ENCODE results near the gene TENM3.

TENM3 gene

GRCh38 chr4:182679533-182679932 lies 436.3 kb downstream of the TENM3 start:
- Histone ChIP-seq H3K9me3 (ENCODE audit: insufficient read depth, low read depth, low read length) (no peaks in the 10 kb centered on the region), H3K27ac (ENCODE audit: low read depth, low read length) (no peak overlapping the region), H3K27me3 (ENCODE audit: insufficient read depth, low read length) (no peaks in the 10 kb centered on the region), H3K9ac (ENCODE audit: low read depth, low read length) (no peak overlapping the region), H3K4me1 (ENCODE audit: insufficient read depth, low read length) (no peaks in the 10 kb centered on the region), H3K4me3 (ENCODE audit: low read length) (no peak overlapping the region), H3K36me3 (ENCODE audit: insufficient read depth, low read length) (peaks cover 36% of the 10 kb centered on the region)
- 91% methylated on average over 11 of the region's 11 CpGs for WGBS

DNA sequence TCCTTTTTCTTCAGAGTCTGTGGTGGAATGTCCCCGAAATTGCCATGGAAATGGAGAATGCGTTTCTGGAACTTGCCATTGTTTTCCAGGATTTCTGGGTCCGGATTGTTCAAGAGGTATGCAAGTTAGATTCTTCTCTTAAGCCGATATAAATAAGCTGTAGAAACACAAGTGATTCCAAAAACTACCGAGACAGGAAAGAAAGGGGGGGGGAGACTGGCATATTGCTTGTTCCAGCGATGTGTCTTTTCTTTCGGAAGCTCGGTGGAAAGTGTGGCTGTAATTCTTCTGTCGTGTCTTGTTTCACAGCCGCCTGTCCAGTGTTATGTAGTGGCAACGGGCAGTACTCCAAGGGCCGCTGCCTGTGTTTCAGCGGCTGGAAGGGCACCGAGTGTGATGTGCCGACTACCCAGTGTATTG lies 437.0 kb downstream of the TENM3 start:
- no peak overlapping the region for H3K4me3 ChIP-seq (ENCODE audit: low read length)
- peaks cover 36% of the 10 kb centered on the region for H3K36me3 ChIP-seq (ENCODE audit: insufficient read depth, low read length)
- WGBS, result 92% methylated on average over 15 of the region's 15 CpGs
- no peaks in the 10 kb centered on the region for H3K9me3 ChIP-seq (ENCODE audit: insufficient read depth, low read depth, low read length)
- H3K9ac ChIP-seq (ENCODE audit: low read depth, low read length), result no peak overlapping the region
- no peaks in the 10 kb centered on the region for H3K4me1 ChIP-seq (ENCODE audit: insufficient read depth, low read length)
- no peaks in the 10 kb centered on the region for H3K27me3 ChIP-seq (ENCODE audit: insufficient read depth, low read length)
- no peak overlapping the region for H3K27ac ChIP-seq (ENCODE audit: low read depth, low read length)

GRCh38 chr4:182683661-182684060 lies 440.5 kb downstream of the TENM3 start:
- Histone ChIP-seq H3K27me3 (ENCODE audit: insufficient read depth, low read length) (no peaks in the 10 kb centered on the region), H3K9ac (ENCODE audit: low read depth, low read length) (no peak overlapping the region), H3K4me3 (ENCODE audit: low read length) (no peak overlapping the region), H3K36me3 (ENCODE audit: insufficient read depth, low read length) (peaks cover 46% of the 10 kb centered on the region), H3K4me1 (ENCODE audit: insufficient read depth, low read length) (no peaks in the 10 kb centered on the region), H3K9me3 (ENCODE audit: insufficient read depth, low read depth, low read length) (no peaks in the 10 kb centered on the region), H3K27ac (ENCODE audit: low read depth, low read length) (no peak overlapping the region)
- 85% methylated on average over 5 of the region's 5 CpGs for WGBS

DNA sequence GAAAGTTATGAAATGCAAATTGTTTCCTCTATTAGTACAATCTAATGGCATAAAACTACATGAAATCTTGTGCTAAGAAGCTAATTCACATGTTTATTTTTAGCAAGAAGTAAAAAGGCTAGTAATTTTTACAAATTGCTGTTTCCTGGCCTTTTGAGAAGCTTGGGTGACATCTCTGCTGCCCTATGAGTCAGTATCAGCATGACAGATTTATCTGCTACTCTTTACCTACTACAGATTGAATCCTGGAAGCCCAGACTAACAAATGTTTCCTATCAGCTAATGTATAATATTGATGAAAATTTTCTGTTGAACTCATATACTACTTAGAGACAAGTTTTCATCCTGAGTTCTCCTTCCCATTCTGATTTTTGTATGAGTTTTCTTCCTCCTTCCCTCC lies 441.6 kb downstream of the TENM3 start:
- Histone ChIP-seq H3K36me3 (ENCODE audit: insufficient read depth, low read length) (peaks cover 57% of the 10 kb centered on the region), H3K4me1 (ENCODE audit: insufficient read depth, low read length) (no peaks in the 10 kb centered on the region), H3K4me3 (ENCODE audit: low read length) (no peak overlapping the region), H3K27me3 (ENCODE audit: insufficient read depth, low read length) (no peaks in the 10 kb centered on the region), H3K27ac (ENCODE audit: low read depth, low read length) (no peak overlapping the region), H3K9ac (ENCODE audit: low read depth, low read length) (no peak overlapping the region), H3K9me3 (ENCODE audit: insufficient read depth, low read depth, low read length) (no peaks in the 10 kb centered on the region)

GRCh38 chr4:182688081-182688480 lies 444.9 kb downstream of the TENM3 start:
- H3K4me3 ChIP-seq (ENCODE audit: low read length), result no peak overlapping the region
- H3K9ac ChIP-seq (ENCODE audit: low read depth, low read length), result no peak overlapping the region
- WGBS, result 69% methylated on average over 12 of the region's 14 CpGs
- no peaks in the 10 kb centered on the region for H3K4me1 ChIP-seq (ENCODE audit: insufficient read depth, low read length)
- H3K36me3 ChIP-seq (ENCODE audit: insufficient read depth, low read length), result peaks cover 40% of the 10 kb centered on the region
- H3K9me3 ChIP-seq (ENCODE audit: insufficient read depth, low read depth, low read length), result no peaks in the 10 kb centered on the region
- H3K27ac ChIP-seq (ENCODE audit: low read depth, low read length), result no peak overlapping the region
- no peaks in the 10 kb centered on the region for H3K27me3 ChIP-seq (ENCODE audit: insufficient read depth, low read length)

DNA sequence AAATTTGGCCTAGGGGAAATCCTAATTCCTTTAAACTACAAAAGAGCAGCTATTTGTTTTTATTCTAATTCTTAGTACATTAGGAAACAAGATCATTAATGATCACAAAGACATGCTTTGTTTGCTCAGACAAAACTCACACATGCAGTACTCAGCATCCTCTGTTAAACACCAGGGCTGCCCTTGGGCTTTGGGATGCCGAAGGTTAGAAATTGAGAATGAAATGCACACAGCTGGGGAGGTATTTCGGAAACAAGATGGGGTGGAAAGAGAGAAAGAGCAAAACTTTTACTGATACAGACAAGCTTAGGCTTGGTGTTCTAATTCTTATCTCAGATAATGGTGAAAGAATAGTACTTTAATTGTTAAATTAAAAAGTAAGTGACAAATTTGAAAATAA lies 451.3 kb downstream of the TENM3 start:
- 93% methylated on average over 2 of the region's 2 CpGs for WGBS
- H3K9ac ChIP-seq (ENCODE audit: low read depth, low read length), result no peak overlapping the region
- H3K27ac ChIP-seq (ENCODE audit: low read depth, low read length), result no peak overlapping the region
- H3K4me1 ChIP-seq (ENCODE audit: insufficient read depth, low read length), result peaks cover 25% of the 10 kb centered on the region
- H3K9me3 ChIP-seq (ENCODE audit: insufficient read depth, low read depth, low read length), result no peaks in the 10 kb centered on the region
- H3K4me3 ChIP-seq (ENCODE audit: low read length), result no peak overlapping the region
- H3K27me3 ChIP-seq (ENCODE audit: insufficient read depth, low read length), result no peaks in the 10 kb centered on the region
- peaks cover 26% of the 10 kb centered on the region for H3K36me3 ChIP-seq (ENCODE audit: insufficient read depth, low read length)

DNA sequence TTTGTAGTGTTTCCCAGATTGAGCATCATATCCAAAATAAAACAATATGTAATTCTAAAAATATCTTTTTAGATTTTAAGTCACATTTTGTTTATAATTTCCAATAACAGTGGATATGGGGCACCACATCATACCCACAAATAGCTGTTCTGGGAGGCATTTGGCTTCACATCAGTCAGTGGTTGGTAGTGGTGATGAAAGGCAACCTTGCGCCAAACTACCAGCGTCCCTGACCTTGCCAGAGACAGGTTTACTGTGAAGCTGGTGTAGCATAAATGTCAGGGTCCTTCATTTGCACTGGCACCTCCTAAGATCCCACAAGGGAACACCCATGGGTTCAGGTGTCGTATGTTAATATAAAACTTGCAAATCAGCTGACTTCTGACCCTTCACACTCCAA lies 451.8 kb downstream of the TENM3 start:
- Histone ChIP-seq H3K4me3 (ENCODE audit: low read length) (no peak overlapping the region), H3K27me3 (ENCODE audit: insufficient read depth, low read length) (no peaks in the 10 kb centered on the region), H3K4me1 (ENCODE audit: insufficient read depth, low read length) (peaks cover 30% of the 10 kb centered on the region), H3K36me3 (ENCODE audit: insufficient read depth, low read length) (peaks cover 21% of the 10 kb centered on the region), H3K9me3 (ENCODE audit: insufficient read depth, low read depth, low read length) (no peaks in the 10 kb centered on the region), H3K27ac (ENCODE audit: low read depth, low read length) (no peak overlapping the region), H3K9ac (ENCODE audit: low read depth, low read length) (no peak overlapping the region)
- 100% methylated on average over 3 of the region's 3 CpGs for WGBS

DNA sequence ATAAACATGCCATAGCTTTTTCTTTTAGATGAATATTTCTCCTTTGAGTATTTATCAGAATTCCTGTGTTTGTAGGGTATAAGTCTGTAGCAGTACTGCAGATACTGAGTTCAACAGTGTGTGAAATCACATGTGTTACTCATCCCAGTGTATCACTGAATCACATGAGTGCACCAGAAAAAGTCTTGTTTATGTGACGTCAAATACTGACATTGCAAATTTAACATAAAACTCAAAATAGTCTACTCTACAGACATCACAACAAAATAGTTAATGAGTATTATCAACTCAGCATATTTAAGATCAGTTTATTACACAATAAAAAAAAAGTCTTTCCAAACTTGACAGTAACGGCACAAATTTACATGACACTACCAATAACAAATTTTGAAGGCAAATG lies 452.6 kb downstream of the TENM3 start:
- H3K27ac ChIP-seq (ENCODE audit: low read depth, low read length), result no peak overlapping the region
- H3K9ac ChIP-seq (ENCODE audit: low read depth, low read length), result no peak overlapping the region
- H3K4me3 ChIP-seq (ENCODE audit: low read length), result no peak overlapping the region
- 100% methylated on average over 2 of the region's 2 CpGs for WGBS
- no peaks in the 10 kb centered on the region for H3K9me3 ChIP-seq (ENCODE audit: insufficient read depth, low read depth, low read length)
- peaks cover 13% of the 10 kb centered on the region; the same call in 1 of the 2 replicates for H3K36me3 ChIP-seq (ENCODE audit: insufficient read depth, low read length)
- H3K27me3 ChIP-seq (ENCODE audit: insufficient read depth, low read length), result no peaks in the 10 kb centered on the region
- peaks cover 38% of the 10 kb centered on the region for H3K4me1 ChIP-seq (ENCODE audit: insufficient read depth, low read length)

DNA sequence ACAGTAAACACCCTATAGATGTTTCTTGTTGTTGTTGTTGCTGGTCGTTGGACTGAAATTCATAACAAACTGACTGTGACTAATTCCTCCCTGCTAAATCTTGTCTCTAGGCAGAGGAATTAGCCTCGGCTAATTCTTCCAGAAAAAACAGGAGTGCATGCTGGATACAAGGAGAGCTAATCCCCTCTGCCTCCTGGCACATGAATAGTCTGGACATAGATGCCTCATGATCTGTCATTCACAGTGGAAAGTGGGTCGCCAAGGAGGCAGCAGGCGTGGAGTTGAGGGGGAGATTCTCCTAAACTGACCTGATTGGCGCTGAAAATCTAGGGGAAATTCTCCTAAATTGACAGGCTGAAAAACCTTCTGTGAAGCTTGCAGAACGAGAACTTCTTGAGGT lies 453.9 kb downstream of the TENM3 start:
- Histone ChIP-seq H3K9ac (ENCODE audit: low read depth, low read length) (no peak overlapping the region), H3K36me3 (ENCODE audit: insufficient read depth, low read length) (peaks cover 11% of the 10 kb centered on the region; the same call in 1 of the 2 replicates), H3K4me1 (ENCODE audit: insufficient read depth, low read length) (peaks cover 39% of the 10 kb centered on the region), H3K4me3 (ENCODE audit: low read length) (no peak overlapping the region), H3K27ac (ENCODE audit: low read depth, low read length) (no peak overlapping the region), H3K27me3 (ENCODE audit: insufficient read depth, low read length) (no peaks in the 10 kb centered on the region), H3K9me3 (ENCODE audit: insufficient read depth, low read depth, low read length) (no peaks in the 10 kb centered on the region)
- 93% methylated on average over 6 of the region's 6 CpGs for WGBS

GRCh38 chr4:182698212-182698611 lies 455.0 kb downstream of the TENM3 start:
- H3K9ac ChIP-seq (ENCODE audit: low read depth, low read length), result no peak overlapping the region
- H3K36me3 ChIP-seq (ENCODE audit: insufficient read depth, low read length), result peaks cover 14% of the 10 kb centered on the region; the same call in 1 of the 2 replicates
- H3K27ac ChIP-seq (ENCODE audit: low read depth, low read length), result no peak overlapping the region
- 84% methylated on average over 6 of the region's 6 CpGs for WGBS
- H3K4me3 ChIP-seq (ENCODE audit: low read length), result no peak overlapping the region
- H3K4me1 ChIP-seq (ENCODE audit: insufficient read depth, low read length), result peaks cover 39% of the 10 kb centered on the region
- H3K9me3 ChIP-seq (ENCODE audit: insufficient read depth, low read depth, low read length), result no peaks in the 10 kb centered on the region
- no peaks in the 10 kb centered on the region for H3K27me3 ChIP-seq (ENCODE audit: insufficient read depth, low read length)

GRCh38 chr4:182699201-182699600 lies 456.0 kb downstream of the TENM3 start:
- Histone ChIP-seq H3K9me3 (ENCODE audit: insufficient read depth, low read depth, low read length) (no peaks in the 10 kb centered on the region), H3K27me3 (ENCODE audit: insufficient read depth, low read length) (no peaks in the 10 kb centered on the region), H3K9ac (ENCODE audit: low read depth, low read length) (no peak overlapping the region), H3K4me1 (ENCODE audit: insufficient read depth, low read length) (peaks cover 39% of the 10 kb centered on the region), H3K4me3 (ENCODE audit: low read length) (no peak overlapping the region), H3K27ac (ENCODE audit: low read depth, low read length) (no peak overlapping the region), H3K36me3 (ENCODE audit: insufficient read depth, low read length) (peaks cover 9% of the 10 kb centered on the region; the same call in 1 of the 2 replicates)
- 51% methylated on average over 3 of the region's 3 CpGs for WGBS

GRCh38 chr4:182699795-182700194 lies 456.6 kb downstream of the TENM3 start:
- WGBS, result 84% methylated on average over 3 of the region's 3 CpGs

More at GRCh38 chr4:182699795-182700194, 456.6 kb downstream of the TENM3 start:
- no peak overlapping the region for H3K9ac ChIP-seq (ENCODE audit: low read depth, low read length)
- peaks cover 9% of the 10 kb centered on the region; the same call in 1 of the 2 replicates for H3K36me3 ChIP-seq (ENCODE audit: insufficient read depth, low read length)
- H3K4me1 ChIP-seq (ENCODE audit: insufficient read depth, low read length), result peaks cover 37% of the 10 kb centered on the region
- no peak overlapping the region for H3K27ac ChIP-seq (ENCODE audit: low read depth, low read length)
- H3K4me3 ChIP-seq (ENCODE audit: low read length), result no peak overlapping the region
- H3K27me3 ChIP-seq (ENCODE audit: insufficient read depth, low read length), result no peaks in the 10 kb centered on the region
- no peaks in the 10 kb centered on the region for H3K9me3 ChIP-seq (ENCODE audit: insufficient read depth, low read depth, low read length)

Data from HUES64 (cell line).